Measurements from ENCODE around the gene TEX22.

The TEX22 gene

GRCh38 chr14:105409364-105409763, 11.0 kb downstream of the TEX22 start:
- DNase-seq = no peak

- DNase-seq = no peak
These were observed 12.3 kb downstream of the TEX22 start for GRCh38 chr14:105410642-105411016.

- no peak for DNase-seq
These were observed 12.9 kb downstream of the TEX22 start for GRCh38 chr14:105411017-105411941.

GRCh38 chr14:105411985-105412770, 13.8 kb downstream of the TEX22 start:
- no peak for DNase-seq

GRCh38 chr14:105412771-105413543, 14.6 kb downstream of the TEX22 start:
- DNase-seq = no peak

- DNase-seq = no peak
These were observed 15.2 kb downstream of the TEX22 start for GRCh38 chr14:105413544-105413886.

GRCh38 chr14:105414456-105415371, 16.4 kb downstream of the TEX22 start:
- DNase-seq = peak; percentile 5

- DNase-seq = no peak
These were observed 17.4 kb downstream of the TEX22 start for GRCh38 chr14:105415481-105416428.

GRCh38 chr14:105416671-105417070, 18.3 kb downstream of the TEX22 start:
- DNase-seq = no peak

- DNase-seq = no peak
These were observed 19.4 kb downstream of the TEX22 start for GRCh38 chr14:105417690-105418121.

- DNase-seq = no peak
These were observed 20.2 kb downstream of the TEX22 start for GRCh38 chr14:105418269-105419194.

- DNase-seq = peak; percentile 5
These were observed 21.1 kb downstream of the TEX22 start, which contains the start of gene MTA1 for GRCh38 chr14:105419195-105420091. Gene MTA1, plus strand, starts transcription at chr14:105419827. Its CDS starts 209 bp downstream, at chr14:105420036.

GRCh38 chr14:105420101-105420973, 22.0 kb downstream of the TEX22 start:
- no peak for DNase-seq

GRCh38 chr14:105420974-105421674, 22.8 kb downstream of the TEX22 start:
- DNase-seq = no peak

- DNase-seq = no peak
These were observed 23.6 kb downstream of the TEX22 start for GRCh38 chr14:105421723-105422615.
